ENCODE results near the gene LPCAT2.

LPCAT2 gene

GRCh38 chr16:55569025-55569424 is 60.2 kb downstream of the LPCAT2 start:
- no peak overlapping the region for H3K4me2 ChIP-seq (ENCODE audit: low read length)
- H3K4ac ChIP-seq (ENCODE audit: low read depth, low read length) = no peak overlapping the region
- no peak overlapping the region for H3K4me3 ChIP-seq (ENCODE audit: low read length)
- H3K79me1 ChIP-seq (ENCODE audit: low read length) = no peaks in the 10 kb centered on the region
- H3K36me3 ChIP-seq (ENCODE audit: control insufficient read depth, insufficient read depth, low read length) = no peaks in the 10 kb centered on the region
- no peak overlapping the region for H2BK15ac ChIP-seq (replicated peaks; ENCODE audit: low read depth)
- H3K27me3 ChIP-seq (ENCODE audit: insufficient read depth, low read length, poor library complexity) = no peaks in the 10 kb centered on the region
- H2BK120ac ChIP-seq (ENCODE audit: low read depth, low read length) = no peak overlapping the region
- no peak overlapping the region for H4K8ac ChIP-seq (ENCODE audit: low read depth, low read length)
- H2AK5ac ChIP-seq (ENCODE audit: low read length) = no peak overlapping the region
- no peak overlapping the region for H3K18ac ChIP-seq (ENCODE audit: low read length)
- H2BK5ac ChIP-seq (ENCODE audit: low read length) = no peak overlapping the region
- H3K4me1 ChIP-seq (ENCODE audit: control insufficient read depth, low read depth, low read length) = no peaks in the 10 kb centered on the region
- no peak overlapping the region for H3K27ac ChIP-seq (ENCODE audit: low read depth, low read length)
- H3K56ac ChIP-seq (ENCODE audit: low read length) = no peak overlapping the region
- DNase-seq = no peak
- H3K79me2 ChIP-seq (ENCODE audit: control insufficient read depth, insufficient read depth, low read length) = no peaks in the 10 kb centered on the region
- no peak overlapping the region for H3K9ac ChIP-seq (ENCODE audit: low read length)
- no peak overlapping the region for H4K5ac ChIP-seq (ENCODE audit: low read length)
- no CpG with 5 or more reads among the region's 1 CpG for WGBS (ENCODE audit: extremely low coverage, insufficient coverage, low lambda C conversion rate)
- no peak overlapping the region for H3K23ac ChIP-seq (ENCODE audit: low read length)

DNA sequence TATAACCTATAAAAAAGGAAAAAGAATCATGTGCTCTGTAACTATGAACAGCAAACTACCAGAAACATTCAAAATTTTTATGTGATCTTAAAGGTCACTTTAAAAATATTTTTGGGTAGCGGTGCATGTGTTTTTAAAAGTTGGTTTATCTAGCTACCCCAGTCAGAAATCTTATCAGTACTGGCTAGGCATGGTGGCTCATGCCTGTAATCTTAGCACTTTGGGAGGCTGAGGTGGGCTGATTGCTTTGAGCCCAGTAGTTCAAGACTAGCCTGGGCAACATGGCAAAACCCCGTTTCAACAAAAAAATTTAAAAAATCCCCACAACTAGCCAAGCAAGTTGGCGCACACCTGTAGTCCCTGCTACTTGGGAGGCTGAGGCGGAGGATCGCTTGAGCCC is 61.3 kb downstream of the LPCAT2 start:
- Histone ChIP-seq H3K56ac (ENCODE audit: low read length) (no peak overlapping the region), H2BK15ac (replicated peaks; ENCODE audit: low read depth) (no peak overlapping the region), H4K8ac (ENCODE audit: low read depth, low read length) (no peak overlapping the region), H3K9ac (ENCODE audit: low read length) (no peak overlapping the region), H3K27ac (ENCODE audit: low read depth, low read length) (no peak overlapping the region), H4K5ac (ENCODE audit: low read length) (no peak overlapping the region), H3K4ac (ENCODE audit: low read depth, low read length) (no peak overlapping the region), H3K79me1 (ENCODE audit: low read length) (no peaks in the 10 kb centered on the region), H3K23ac (ENCODE audit: low read length) (no peak overlapping the region), H2AK5ac (ENCODE audit: low read length) (no peak overlapping the region), H3K4me1 (ENCODE audit: control insufficient read depth, low read depth, low read length) (no peaks in the 10 kb centered on the region), H3K27me3 (ENCODE audit: insufficient read depth, low read length, poor library complexity) (no peaks in the 10 kb centered on the region), H3K18ac (ENCODE audit: low read length) (no peak overlapping the region), H3K4me2 (ENCODE audit: low read length) (no peak overlapping the region), H2BK120ac (ENCODE audit: low read depth, low read length) (no peak overlapping the region), H3K36me3 (ENCODE audit: control insufficient read depth, insufficient read depth, low read length) (no peaks in the 10 kb centered on the region), H3K79me2 (ENCODE audit: control insufficient read depth, insufficient read depth, low read length) (no peaks in the 10 kb centered on the region), H2BK5ac (ENCODE audit: low read length) (no peak overlapping the region), H3K4me3 (ENCODE audit: low read length) (no peak overlapping the region)
- no CpG with 5 or more reads among the region's 5 CpGs for WGBS (ENCODE audit: extremely low coverage, insufficient coverage, low lambda C conversion rate)
- no peak for DNase-seq

DNA sequence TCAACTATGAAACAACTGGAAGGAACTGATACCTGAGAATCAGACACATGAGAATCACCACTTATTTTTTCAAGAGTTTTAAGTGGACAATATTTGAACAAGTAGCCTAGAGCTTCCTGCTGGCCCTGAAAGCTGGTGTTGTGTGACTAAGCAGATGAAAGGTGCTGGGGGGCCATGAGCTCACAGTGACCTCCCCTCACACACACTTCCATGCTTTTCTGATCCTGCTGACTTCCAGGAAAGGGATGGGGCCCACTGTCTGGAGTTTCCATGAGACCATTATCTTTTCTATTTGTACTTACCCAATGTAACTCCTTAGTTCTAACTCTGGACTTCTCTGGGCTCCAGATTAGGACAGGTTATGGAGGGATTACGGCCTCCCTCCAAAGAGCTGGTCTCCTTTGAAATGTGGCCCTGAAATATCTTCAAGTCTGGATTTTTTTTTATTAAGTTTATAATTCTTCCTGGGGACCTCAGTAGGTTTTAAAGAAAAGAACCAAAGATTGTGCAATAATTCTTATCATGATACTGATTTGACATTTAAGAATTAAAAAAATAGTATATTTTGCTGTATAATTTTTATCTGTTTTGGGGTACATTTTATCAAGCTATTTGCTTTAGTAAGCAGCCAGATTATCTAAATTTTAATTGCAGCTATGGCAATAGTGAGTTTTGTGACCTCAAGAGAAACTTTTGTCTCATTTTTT is 62.5 kb downstream of the LPCAT2 start:
- Histone ChIP-seq H3K36me3 (ENCODE audit: control insufficient read depth, insufficient read depth, low read length) (no peaks in the 10 kb centered on the region), H2AK5ac (ENCODE audit: low read length) (no peak overlapping the region), H3K79me2 (ENCODE audit: control insufficient read depth, insufficient read depth, low read length) (no peaks in the 10 kb centered on the region), H3K4me3 (ENCODE audit: low read length) (no peak overlapping the region), H4K5ac (ENCODE audit: low read length) (no peak overlapping the region), H2BK15ac (replicated peaks; ENCODE audit: low read depth) (no peak overlapping the region), H3K79me1 (ENCODE audit: low read length) (no peaks in the 10 kb centered on the region), H4K8ac (ENCODE audit: low read depth, low read length) (no peak overlapping the region), H3K9ac (ENCODE audit: low read length) (no peak overlapping the region), H2BK5ac (ENCODE audit: low read length) (no peak overlapping the region), H3K27ac (ENCODE audit: low read depth, low read length) (no peak overlapping the region), H3K23ac (ENCODE audit: low read length) (no peak overlapping the region), H3K56ac (ENCODE audit: low read length) (no peak overlapping the region), H3K4me2 (ENCODE audit: low read length) (no peak overlapping the region), H3K4ac (ENCODE audit: low read depth, low read length) (no peak overlapping the region), H3K4me1 (ENCODE audit: control insufficient read depth, low read depth, low read length) (no peaks in the 10 kb centered on the region), H2BK120ac (ENCODE audit: low read depth, low read length) (no peak overlapping the region), H3K18ac (ENCODE audit: low read length) (no peak overlapping the region), H3K27me3 (ENCODE audit: insufficient read depth, low read length, poor library complexity) (no peaks in the 10 kb centered on the region)
- no CpG with 5 or more reads among the region's 1 CpG for WGBS (ENCODE audit: extremely low coverage, insufficient coverage, low lambda C conversion rate)
- no peak for DNase-seq

DNA sequence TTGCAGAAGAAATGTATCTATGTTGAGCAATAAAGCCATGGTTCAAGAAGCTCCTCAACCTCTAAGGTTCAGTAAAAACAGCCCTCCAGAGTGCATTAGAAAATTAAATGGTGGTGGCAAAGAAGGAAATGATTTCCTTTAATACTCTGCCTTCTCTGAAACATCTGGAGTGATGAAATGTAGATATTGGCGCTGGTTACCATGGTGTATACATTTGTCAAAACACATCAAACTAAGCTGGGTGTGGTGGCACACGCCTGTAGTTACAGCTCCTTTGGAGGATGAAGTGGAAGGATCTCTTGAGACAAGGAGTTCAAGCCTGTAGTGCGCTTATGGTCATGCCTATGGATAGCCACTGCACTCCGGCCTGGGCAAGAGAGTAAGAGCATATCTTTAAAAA is 63.6 kb downstream of the LPCAT2 start:
- Histone ChIP-seq H3K23ac (ENCODE audit: low read length) (no peak overlapping the region), H4K5ac (ENCODE audit: low read length) (no peak overlapping the region), H2BK5ac (ENCODE audit: low read length) (no peak overlapping the region), H3K18ac (ENCODE audit: low read length) (no peak overlapping the region), H3K36me3 (ENCODE audit: control insufficient read depth, insufficient read depth, low read length) (no peaks in the 10 kb centered on the region), H3K4ac (ENCODE audit: low read depth, low read length) (no peak overlapping the region), H3K4me1 (ENCODE audit: control insufficient read depth, low read depth, low read length) (no peaks in the 10 kb centered on the region), H3K27ac (ENCODE audit: low read depth, low read length) (no peak overlapping the region), H4K8ac (ENCODE audit: low read depth, low read length) (no peak overlapping the region), H2AK5ac (ENCODE audit: low read length) (no peak overlapping the region), H3K4me2 (ENCODE audit: low read length) (no peak overlapping the region), H3K9ac (ENCODE audit: low read length) (no peak overlapping the region), H2BK120ac (ENCODE audit: low read depth, low read length) (no peak overlapping the region), H2BK15ac (replicated peaks; ENCODE audit: low read depth) (no peak overlapping the region), H3K4me3 (ENCODE audit: low read length) (no peak overlapping the region), H3K79me1 (ENCODE audit: low read length) (no peaks in the 10 kb centered on the region), H3K79me2 (ENCODE audit: control insufficient read depth, insufficient read depth, low read length) (no peaks in the 10 kb centered on the region), H3K56ac (ENCODE audit: low read length) (no peak overlapping the region), H3K27me3 (ENCODE audit: insufficient read depth, low read length, poor library complexity) (no peaks in the 10 kb centered on the region)
- no CpG with 5 or more reads among the region's 4 CpGs for WGBS (ENCODE audit: extremely low coverage, insufficient coverage, low lambda C conversion rate)
- no peak for DNase-seq

DNA sequence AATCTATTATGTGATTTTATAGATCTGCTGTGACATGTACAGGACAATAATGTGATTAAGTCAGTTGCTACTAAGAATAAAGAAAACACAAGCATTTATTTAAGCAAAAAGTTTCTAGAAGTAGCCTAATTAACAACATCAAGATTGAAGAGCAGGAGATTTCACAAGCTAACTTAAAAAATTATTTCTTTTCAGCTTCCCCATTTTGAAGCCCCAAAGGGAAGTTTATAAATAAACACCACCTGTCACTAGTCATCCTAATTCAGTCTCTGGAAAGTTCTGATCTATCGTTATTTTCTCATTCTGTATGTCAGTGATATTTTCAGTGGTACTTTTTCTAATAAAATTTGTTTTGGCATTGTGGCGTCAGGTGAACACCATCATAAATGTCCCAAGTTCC is 65.9 kb downstream of the LPCAT2 start:
- no peak overlapping the region for H2BK5ac ChIP-seq (ENCODE audit: low read length)
- no peak overlapping the region for H3K4me2 ChIP-seq (ENCODE audit: low read length)
- no peak overlapping the region for H3K4ac ChIP-seq (ENCODE audit: low read depth, low read length)
- no peaks in the 10 kb centered on the region for H3K27me3 ChIP-seq (ENCODE audit: insufficient read depth, low read length, poor library complexity)
- H2AK5ac ChIP-seq (ENCODE audit: low read length) = no peak overlapping the region
- no peak overlapping the region for H4K8ac ChIP-seq (ENCODE audit: low read depth, low read length)
- no peak overlapping the region for H2BK15ac ChIP-seq (replicated peaks; ENCODE audit: low read depth)
- H3K4me3 ChIP-seq (ENCODE audit: low read length) = no peak overlapping the region
- no peaks in the 10 kb centered on the region for H3K4me1 ChIP-seq (ENCODE audit: control insufficient read depth, low read depth, low read length)
- H3K56ac ChIP-seq (ENCODE audit: low read length) = no peak overlapping the region
- no CpG with 5 or more reads among the region's 2 CpGs for WGBS (ENCODE audit: extremely low coverage, insufficient coverage, low lambda C conversion rate)
- H3K9ac ChIP-seq (ENCODE audit: low read length) = no peak overlapping the region
- H3K79me2 ChIP-seq (ENCODE audit: control insufficient read depth, insufficient read depth, low read length) = no peaks in the 10 kb centered on the region
- H2BK120ac ChIP-seq (ENCODE audit: low read depth, low read length) = no peak overlapping the region
- H4K5ac ChIP-seq (ENCODE audit: low read length) = no peak overlapping the region
- H3K18ac ChIP-seq (ENCODE audit: low read length) = no peak overlapping the region
- H3K36me3 ChIP-seq (ENCODE audit: control insufficient read depth, insufficient read depth, low read length) = no peaks in the 10 kb centered on the region
- no peak overlapping the region for H3K27ac ChIP-seq (ENCODE audit: low read depth, low read length)
- H3K23ac ChIP-seq (ENCODE audit: low read length) = no peak overlapping the region
- no peak for DNase-seq
- no peaks in the 10 kb centered on the region for H3K79me1 ChIP-seq (ENCODE audit: low read length)

DNA sequence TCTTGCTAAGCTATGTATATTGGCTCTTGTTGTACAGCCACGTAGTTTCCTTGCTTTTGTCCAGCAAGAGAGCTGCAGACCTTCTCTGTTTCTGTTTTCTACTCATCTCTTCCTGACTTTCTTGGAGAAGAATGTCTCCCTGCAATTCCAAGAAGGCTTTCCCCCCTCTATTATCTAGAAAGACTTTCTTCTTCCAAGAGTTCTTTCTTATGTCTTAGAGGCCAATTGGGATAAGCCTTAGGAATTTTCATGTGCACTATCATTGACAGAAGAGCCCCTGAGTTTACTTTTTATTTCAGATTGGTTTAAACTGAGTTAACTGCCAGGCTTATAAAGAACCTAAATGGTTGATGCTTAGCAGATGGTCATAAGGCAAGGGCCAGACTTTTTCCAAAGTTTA is 66.6 kb downstream of the LPCAT2 start:
- Histone ChIP-seq H3K9ac (ENCODE audit: low read length) (no peak overlapping the region), H3K18ac (ENCODE audit: low read length) (no peak overlapping the region), H2BK5ac (ENCODE audit: low read length) (no peak overlapping the region), H2BK15ac (replicated peaks; ENCODE audit: low read depth) (no peak overlapping the region), H3K27ac (ENCODE audit: low read depth, low read length) (no peak overlapping the region), H3K4me2 (ENCODE audit: low read length) (no peak overlapping the region), H3K4me3 (ENCODE audit: low read length) (no peak overlapping the region), H3K27me3 (ENCODE audit: insufficient read depth, low read length, poor library complexity) (no peaks in the 10 kb centered on the region), H4K8ac (ENCODE audit: low read depth, low read length) (no peak overlapping the region), H2AK5ac (ENCODE audit: low read length) (no peak overlapping the region), H3K79me1 (ENCODE audit: low read length) (no peaks in the 10 kb centered on the region), H3K36me3 (ENCODE audit: control insufficient read depth, insufficient read depth, low read length) (no peaks in the 10 kb centered on the region), H4K5ac (ENCODE audit: low read length) (no peak overlapping the region), H3K56ac (ENCODE audit: low read length) (no peak overlapping the region), H3K79me2 (ENCODE audit: control insufficient read depth, insufficient read depth, low read length) (no peaks in the 10 kb centered on the region), H3K4me1 (ENCODE audit: control insufficient read depth, low read depth, low read length) (no peaks in the 10 kb centered on the region), H2BK120ac (ENCODE audit: low read depth, low read length) (no peak overlapping the region), H3K23ac (ENCODE audit: low read length) (no peak overlapping the region), H3K4ac (ENCODE audit: low read depth, low read length) (no peak overlapping the region)
- no CpG with 5 or more reads among the region's 1 CpG for WGBS (ENCODE audit: extremely low coverage, insufficient coverage, low lambda C conversion rate)
- DNase-seq = no peak

All from mesendoderm (in vitro differentiated cells).